NT2/D1 (cell line): Measurements from ENCODE around the gene KRT82.

Experiments
- SUZ12 ChIP-seq: IDR thresholded peaks from 2 replicates; pipeline ENCODE4 v1.6.1; 2011; ENCODE audit not compliant: insufficient read length, insufficient read depth; ENCODE audit errors: extremely low read depth
- YY1 ChIP-seq: IDR thresholded peaks from 2 replicates; pipeline ENCODE4 v1.6.1; 2011; ENCODE audit not compliant: insufficient read length, insufficient read depth
- ZNF274 ChIP-seq: IDR thresholded peaks from 2 replicates; pipeline ENCODE4 v1.6.1; 2011; ENCODE audit warnings: mild to moderate bottlenecking, low read depth, low read length

DNA sequence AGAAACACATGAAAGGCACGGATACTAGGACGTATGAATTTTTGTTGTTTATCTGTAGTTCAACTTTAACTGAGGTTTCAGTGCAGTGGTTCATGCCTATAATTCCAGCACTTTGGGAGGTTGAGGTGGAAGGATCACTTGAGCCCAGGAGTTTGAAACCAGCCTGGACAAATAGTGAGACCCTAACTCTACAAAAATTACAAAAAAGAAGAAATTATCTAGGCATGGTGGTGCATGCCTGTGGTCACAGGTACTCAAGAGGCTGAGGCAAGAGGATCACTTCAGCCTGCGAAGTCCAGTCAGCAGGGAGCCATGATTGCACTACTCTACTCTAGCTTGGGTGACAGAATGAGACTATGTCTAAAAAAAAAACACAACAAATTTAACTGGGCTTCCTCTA, 37.8 kb upstream of the KRT82 start:
- TF ChIP-seq SUZ12: no peak
- no peak for TF ChIP-seq ZNF274
- no peak for TF ChIP-seq YY1
